Measurements from ENCODE around the gene RPS6KA4. TPM values are rescaled to one million over a fixed set of nuclear protein-coding genes. Genes with fewer than 3 reads are reported as not detected.
A peak's percentile ranks its signal among the peaks of the same experiment; 100 is the strongest.

RPS6KA4 gene
- total and polyA plus RNA-seq, 2 of the 13 experiments (the other 11 are each of a cell fraction or from before 2014, with no cell fraction given): 8.9 to 14.2 TPM

GRCh38 chr11:64358907-64359711 lies at the start of gene RPS6KA4 (continued):
- TF ChIP-seq MLXIP (CRISPR knock-in tag; IDR thresholded peaks at IDR 0.05; ENCODE audit: borderline replicate concordance): no peak; the same call in 1 of the 2 replicates
- no peak for TF ChIP-seq AKNA (CRISPR knock-in tag; IDR thresholded peaks at IDR 0.05; ENCODE audit: borderline replicate concordance)
- no peak for TF ChIP-seq BCL3 (CRISPR knock-in tag; IDR thresholded peaks at IDR 0.05)
- TF ChIP-seq MAX (IDR thresholded peaks at IDR 0.05): peak; percentile 66
- no peak for TF ChIP-seq ZNF431 (CRISPR knock-in tag; IDR thresholded peaks at IDR 0.05; ENCODE audit: borderline replicate concordance, low read depth)
- TF ChIP-seq ZSCAN31 (CRISPR knock-in tag; IDR thresholded peaks at IDR 0.05; ENCODE audit: low read depth): no peak
- no peak for TF ChIP-seq TRAFD1 (CRISPR knock-in tag; IDR thresholded peaks at IDR 0.05; ENCODE audit: borderline replicate concordance)
- TF ChIP-seq ZNF564 (CRISPR knock-in tag; IDR thresholded peaks at IDR 0.05): no peak
- TF ChIP-seq TGIF2 (CRISPR knock-in tag; IDR thresholded peaks at IDR 0.05): no peak
- TF ChIP-seq PCBP1 (IDR thresholded peaks at IDR 0.05; ENCODE audit: borderline replicate concordance, low read depth, low read length): no peak
- TF ChIP-seq ZNF510 (CRISPR knock-in tag; IDR thresholded peaks at IDR 0.05; ENCODE audit: low read depth): no peak
- no peak for TF ChIP-seq ISL2 (CRISPR knock-in tag; IDR thresholded peaks at IDR 0.05)
- no peak for TF ChIP-seq MZF1 (CRISPR knock-in tag; IDR thresholded peaks at IDR 0.05; ENCODE audit: borderline replicate concordance)
- no peak for TF ChIP-seq ZNF335 (CRISPR knock-in tag; IDR thresholded peaks at IDR 0.05)
- TF ChIP-seq ZNF331 (CRISPR knock-in tag; IDR thresholded peaks at IDR 0.05): no peak
- TF ChIP-seq KLF12 (CRISPR knock-in tag; IDR thresholded peaks at IDR 0.05; ENCODE audit: borderline replicate concordance): peak; percentile 20; the same call in 1 of the 2 replicates
- peak; percentile 24; the same call in 1 of the 2 replicates for TF ChIP-seq SP5 (CRISPR knock-in tag; IDR thresholded peaks at IDR 0.05; ENCODE audit: borderline replicate concordance, low read depth)
- no peak for TF ChIP-seq SSRP1 (CRISPR knock-in tag; IDR thresholded peaks at IDR 0.05)
